Measurements from ENCODE around the gene TTC9C.

TTC9C gene

GRCh38 chr11:62771144-62772021, 43.1 kb downstream of the TTC9C start, which contains the start of gene TAF6L:
Gene TAF6L (plus strand): TSS chr11:62771396. CDS start chr11:62775784, 4,388 bp downstream.
- peak; percentile 95 for DNase-seq (ENCODE audit: low read depth)
- no peak for TF ChIP-seq CTCF (conservative IDR thresholded peaks at IDR 0.05; ENCODE audit: low read length)
- H3K4me3 ChIP-seq (ENCODE audit: low read length) = peak within 1 kb of the TSS; percentile 80

DNA sequence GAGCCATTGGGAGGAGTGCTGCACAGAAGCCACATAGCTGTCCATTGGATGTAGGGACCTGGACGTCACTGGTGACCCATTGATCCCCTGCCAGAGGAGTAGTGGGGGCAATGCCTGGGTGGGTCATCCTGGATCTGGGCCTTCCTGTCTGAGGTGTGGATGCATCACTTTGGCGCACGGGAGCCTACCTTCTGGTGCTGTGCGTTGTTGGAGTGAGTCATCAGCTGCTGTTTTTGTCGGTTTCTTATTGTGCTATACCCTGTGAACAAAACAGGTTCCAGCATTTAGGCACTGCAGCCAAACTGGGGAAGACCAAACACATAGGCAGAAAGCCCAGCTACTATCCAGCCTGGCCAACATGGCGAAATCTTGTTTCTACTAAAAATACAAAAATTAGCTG, 46.1 kb downstream of the TTC9C start:
- H3K4me3 ChIP-seq (ENCODE audit: low read length) = no peak overlapping the region
- no peak for TF ChIP-seq CTCF (conservative IDR thresholded peaks at IDR 0.05; ENCODE audit: low read length)
- no peak for DNase-seq (ENCODE audit: low read depth)

GRCh38 chr11:62775646-62776045, 47.4 kb downstream of the TTC9C start:
- no peak for DNase-seq (ENCODE audit: low read depth)
- H3K4me3 ChIP-seq (ENCODE audit: low read length) = no peak overlapping the region
- no peak for TF ChIP-seq CTCF (conservative IDR thresholded peaks at IDR 0.05; ENCODE audit: low read length)

- DNase-seq (ENCODE audit: low read depth) = no peak
- H3K4me3 ChIP-seq (ENCODE audit: low read length) = no peak overlapping the region
- no peak for TF ChIP-seq CTCF (conservative IDR thresholded peaks at IDR 0.05; ENCODE audit: low read length)
These were observed 49.1 kb downstream of the TTC9C start for GRCh38 chr11:62777389-62777788.

DNA sequence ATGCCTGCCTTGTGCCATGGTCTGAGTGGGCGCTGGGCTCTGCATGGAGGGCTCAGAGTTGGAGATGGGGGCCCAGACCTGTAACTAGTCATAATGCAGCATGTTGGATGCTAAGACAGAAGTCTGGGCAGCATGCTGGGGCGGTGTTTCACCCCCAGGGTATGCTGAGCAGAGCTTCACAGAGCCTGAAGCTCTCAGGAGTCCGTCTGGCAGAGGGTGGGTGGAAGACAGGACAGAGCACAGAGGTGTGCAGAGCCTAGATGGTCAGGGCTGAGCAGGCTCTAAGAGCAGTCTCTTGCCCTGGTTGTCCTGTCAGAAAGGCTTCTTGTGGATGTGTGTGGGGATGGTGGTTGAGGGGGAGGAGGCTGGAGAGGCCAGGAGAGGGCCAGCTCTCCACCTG, 50.2 kb downstream of the TTC9C start:
- no peak overlapping the region for H3K4me3 ChIP-seq (ENCODE audit: low read length)
- no peak for TF ChIP-seq CTCF (conservative IDR thresholded peaks at IDR 0.05; ENCODE audit: low read length)
- no peak for DNase-seq (ENCODE audit: low read depth)

- no peak overlapping the region for H3K4me3 ChIP-seq (ENCODE audit: low read length)
- DNase-seq (ENCODE audit: low read depth) = no peak
- no peak for TF ChIP-seq CTCF (conservative IDR thresholded peaks at IDR 0.05; ENCODE audit: low read length)
These were observed 54.5 kb downstream of the TTC9C start for GRCh38 chr11:62782753-62783152.
